CD14-positive monocyte (primary cell): ENCODE results near the gene KCNAB1. TPM values are rescaled to one million over a fixed set of nuclear protein-coding genes. Genes with fewer than 3 reads are reported as not detected.

ENCODE experiments used
- DNase-seq, 3 donors: peaks; one replicate each; pipeline ENCODE4 v3.0.0-alpha.2; 2011 to 2022
- H2AFZ ChIP-seq: 2 replicates; pipeline ENCODE4 v1.6.0; 2012; ENCODE audit warnings: mild to moderate bottlenecking, low read depth, low read length, inconsistent platforms; ENCODE audit not compliant: insufficient read depth, poor library complexity, severe bottlenecking
- H3K27ac ChIP-seq, 2 donors: 1 replicate in 1 of 2; 2 replicates in 1 of 2; pipeline ENCODE4 v1.5.1; 2012 to 2013; ENCODE audit warnings: low read length in 2 of 2, control low read depth in 1 of 2, inconsistent platforms in 1 of 2, low read depth in 1 of 2, mild to moderate bottlenecking in 1 of 2
- H3K27me3 ChIP-seq, 2 donors: one replicate each; pipeline versions ENCODE4 v1.6.0 to v1.6.1; 2011 to 2013; ENCODE audit warnings: low read length in 2 of 2; ENCODE audit not compliant: control insufficient read depth in 2 of 2, insufficient read depth in 2 of 2
- H3K36me3 ChIP-seq, 2 donors: replicated peaks in 1 of 2; 1 replicate in 1 of 2; 2 replicates in 1 of 2; pipeline versions ENCODE4 v1.5.1 to v1.6.1; 2012 to 2013; ENCODE audit warnings: low read length in 2 of 2, control low read depth in 1 of 2, inconsistent platforms in 1 of 2, mild to moderate bottlenecking in 1 of 2; ENCODE audit not compliant: insufficient read depth in 2 of 2, control insufficient read depth in 1 of 2
- H3K4me1 ChIP-seq, 2 donors: 1 replicate in 1 of 2; 2 replicates in 1 of 2; pipeline versions ENCODE4 v1.5.1 to v1.6.1; 2012 to 2013; ENCODE audit warnings: low read length in 2 of 2, control low read depth in 1 of 2, inconsistent platforms in 1 of 2, mild to moderate bottlenecking in 1 of 2, moderate library complexity in 1 of 2; ENCODE audit not compliant: insufficient read depth in 2 of 2, control insufficient read depth in 1 of 2
- H3K4me2 ChIP-seq: replicated peaks from 2 replicates; pipeline ENCODE3; 2012; ENCODE audit warnings: low read length, moderate library complexity, mild to moderate bottlenecking; ENCODE audit not compliant: poor library complexity, severe bottlenecking; ENCODE audit errors: extremely low read depth
- H3K4me3 ChIP-seq, 3 experiments: fragments of 200-600 bp in 1 of 3; sonication (generic) in 1 of 3; replicated peaks in 1 of 3; 1 replicate in 2 of 3; 2 replicates in 1 of 3; pipeline ENCODE4 v1.5.1; 2011 to 2013; ENCODE audit warnings: low read length in 3 of 3, mild to moderate bottlenecking in 3 of 3, control low read depth in 2 of 3, low read depth in 2 of 3, inconsistent platforms in 1 of 3, moderate library complexity in 1 of 3
- H3K79me2 ChIP-seq: 2 replicates; pipeline ENCODE4 v1.6.0; 2012; ENCODE audit warnings: mild to moderate bottlenecking, control low read depth, inconsistent platforms, low read length, moderate library complexity; ENCODE audit not compliant: insufficient read depth
- H3K9ac ChIP-seq: 2 replicates; pipeline ENCODE4 v1.6.0; 2017; ENCODE audit warnings: low read length, mild to moderate bottlenecking; ENCODE audit not compliant: insufficient read depth, poor library complexity, severe bottlenecking
- H3K9me3 ChIP-seq, 2 donors: replicated peaks in 1 of 2; 1 replicate in 1 of 2; 2 replicates in 1 of 2; pipeline versions ENCODE4 v1.5.1 to v1.6.1; 2012 to 2013; ENCODE audit warnings: low read length in 2 of 2, control low read depth in 1 of 2; ENCODE audit not compliant: control insufficient read depth in 1 of 2, insufficient read depth in 1 of 2
- H4K20me1 ChIP-seq: 2 replicates; pipeline ENCODE4 v1.6.0; 2012; ENCODE audit warnings: mild to moderate bottlenecking, low read length, control low read depth, moderate library complexity; ENCODE audit not compliant: insufficient read depth
- H3K27ac Mint-ChIP-seq, 7 donors: one replicate each; pipeline ENCODE4 v1.8.0; 2020; ENCODE audit warnings: mild to moderate bottlenecking in 7 of 7, mixed read lengths in 7 of 7, moderate library complexity in 6 of 7, inconsistent platforms in 2 of 7
- H3K27me3 Mint-ChIP-seq, 3 donors: one replicate each; pipeline ENCODE4 v1.8.0; 2021 to 2022; ENCODE audit warnings: low read depth in 3 of 3, mild to moderate bottlenecking in 3 of 3, mixed read lengths in 3 of 3, moderate library complexity in 3 of 3, inconsistent platforms in 1 of 3
- H3K36me3 Mint-ChIP-seq, 2 donors: one replicate each; pipeline ENCODE4 v1.8.0; 2020; ENCODE audit warnings: mixed read lengths in 2 of 2, inconsistent platforms in 1 of 2, mild to moderate bottlenecking in 1 of 2
- H3K4me1 Mint-ChIP-seq: one replicate; pipeline ENCODE4 v1.8.0; 2020; ENCODE audit warnings: mild to moderate bottlenecking, mixed read lengths
- H3K4me3 Mint-ChIP-seq, 2 donors: one replicate each; pipeline ENCODE4 v1.8.0; 2020; ENCODE audit warnings: mild to moderate bottlenecking in 2 of 2, mixed read lengths in 2 of 2, moderate library complexity in 1 of 2
- H3K9me3 Mint-ChIP-seq, 7 donors: one replicate each; pipeline ENCODE4 v1.8.0; 2020 to 2022; ENCODE audit warnings: mixed read lengths in 7 of 7, mild to moderate bottlenecking in 6 of 7, moderate library complexity in 6 of 7, inconsistent platforms in 2 of 7
- WGBS: methylation state at CpG from one replicate; pipeline ENCODE4 v1.1.5; 2013; ENCODE audit warnings: missing lambda C conversion rate; ENCODE audit not compliant: insufficient coverage; 5-methylcytosine and 5-hydroxymethylcytosine counted together
- intact Hi-C, 2 donors: fragments of 100-400 bp; cut with micrococcal nuclease; formaldehyde crosslinking; loops; one replicate each; pipeline versions ENCODE4 v1.15.0 to v1.15.1; 2023
- polyA plus RNA-seq, 3 donors: library from polyadenylated mRNA; depleted of rRNA in 1 of 3; unstranded in 2 of 3; stranded (reverse) in 1 of 3; fragments of 300-500 nt in 2 of 3; fragments of >200 nt in 1 of 3; fragmentation: Illumina TruSeq in 2 of 3; gene quantifications; 1 replicate in 2 of 3; 2 replicates in 1 of 3; pipeline ENCODE4 v1.2.3, GENCODE V29; 2012 to 2021
- TF ChIP-seq, protein P1 (sequence below): fragments of 200-600 bp; IDR thresholded peaks from one replicate; pipeline ENCODE4 v1.8.0; 2022; ENCODE audit warnings: antibody characterized with exemption, mild to moderate bottlenecking

KCNAB1 gene
- polyA plus RNA-seq, 3 donors: 0.08 to 0.14 TPM; not detected in 1

DNA sequence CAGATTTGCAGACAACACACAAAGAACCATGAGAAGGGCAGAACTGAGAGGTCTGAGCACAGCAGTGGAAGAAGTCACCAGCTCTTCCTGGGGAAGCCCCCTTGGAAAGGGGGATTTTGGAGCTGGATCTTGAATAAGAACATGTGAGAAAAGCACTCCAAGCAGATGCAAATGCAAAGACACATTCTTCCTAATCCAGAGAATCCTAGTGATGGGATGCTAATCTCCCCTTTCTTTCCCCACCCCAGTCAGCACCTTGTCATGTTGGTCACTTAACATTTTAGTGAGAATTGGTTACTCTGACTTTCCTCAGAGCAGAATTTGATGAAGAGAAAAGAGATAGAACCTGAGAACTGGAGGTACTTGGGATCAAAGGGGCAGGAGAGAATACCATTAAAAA, 286.0 kb downstream of the KCNAB1 start:
- H3K4me3 ChIP-seq: no peak overlapping the region
- Mint-ChIP-seq H3K27ac (no peak overlapping the region), H3K4me1 (no peaks in the 10 kb centered on the region), H3K27me3 (no peaks in the 10 kb centered on the region), H3K4me3 (no peak overlapping the region), H3K9me3 (peaks cover 0 to 3% (median 0%) of the 10 kb centered on the region in 7 donors), H3K36me3 (no peaks in the 10 kb centered on the region)
- H3K36me3 ChIP-seq: no peaks in the 10 kb centered on the region
- no peak overlapping the region for H3K4me2 ChIP-seq
- H3K9ac ChIP-seq: no peak overlapping the region
- no peak overlapping the region for H2AFZ ChIP-seq
- no peaks in the 10 kb centered on the region for H3K79me2 ChIP-seq
- DNase-seq: no peak
- no peaks in the 10 kb centered on the region for H4K20me1 ChIP-seq
- no peaks in the 10 kb centered on the region for H3K9me3 ChIP-seq
- H3K27me3 ChIP-seq: no peaks in the 10 kb centered on the region
- H3K27ac ChIP-seq: no peak overlapping the region
- no peaks in the 10 kb centered on the region for H3K4me1 ChIP-seq
- intact Hi-C loops: no loop called here
- TF ChIP-seq, protein P1, sequence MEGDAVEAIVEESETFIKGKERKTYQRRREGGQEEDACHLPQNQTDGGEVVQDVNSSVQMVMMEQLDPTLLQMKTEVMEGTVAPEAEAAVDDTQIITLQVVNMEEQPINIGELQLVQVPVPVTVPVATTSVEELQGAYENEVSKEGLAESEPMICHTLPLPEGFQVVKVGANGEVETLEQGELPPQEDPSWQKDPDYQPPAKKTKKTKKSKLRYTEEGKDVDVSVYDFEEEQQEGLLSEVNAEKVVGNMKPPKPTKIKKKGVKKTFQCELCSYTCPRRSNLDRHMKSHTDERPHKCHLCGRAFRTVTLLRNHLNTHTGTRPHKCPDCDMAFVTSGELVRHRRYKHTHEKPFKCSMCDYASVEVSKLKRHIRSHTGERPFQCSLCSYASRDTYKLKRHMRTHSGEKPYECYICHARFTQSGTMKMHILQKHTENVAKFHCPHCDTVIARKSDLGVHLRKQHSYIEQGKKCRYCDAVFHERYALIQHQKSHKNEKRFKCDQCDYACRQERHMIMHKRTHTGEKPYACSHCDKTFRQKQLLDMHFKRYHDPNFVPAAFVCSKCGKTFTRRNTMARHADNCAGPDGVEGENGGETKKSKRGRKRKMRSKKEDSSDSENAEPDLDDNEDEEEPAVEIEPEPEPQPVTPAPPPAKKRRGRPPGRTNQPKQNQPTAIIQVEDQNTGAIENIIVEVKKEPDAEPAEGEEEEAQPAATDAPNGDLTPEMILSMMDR: no peak

DNA sequence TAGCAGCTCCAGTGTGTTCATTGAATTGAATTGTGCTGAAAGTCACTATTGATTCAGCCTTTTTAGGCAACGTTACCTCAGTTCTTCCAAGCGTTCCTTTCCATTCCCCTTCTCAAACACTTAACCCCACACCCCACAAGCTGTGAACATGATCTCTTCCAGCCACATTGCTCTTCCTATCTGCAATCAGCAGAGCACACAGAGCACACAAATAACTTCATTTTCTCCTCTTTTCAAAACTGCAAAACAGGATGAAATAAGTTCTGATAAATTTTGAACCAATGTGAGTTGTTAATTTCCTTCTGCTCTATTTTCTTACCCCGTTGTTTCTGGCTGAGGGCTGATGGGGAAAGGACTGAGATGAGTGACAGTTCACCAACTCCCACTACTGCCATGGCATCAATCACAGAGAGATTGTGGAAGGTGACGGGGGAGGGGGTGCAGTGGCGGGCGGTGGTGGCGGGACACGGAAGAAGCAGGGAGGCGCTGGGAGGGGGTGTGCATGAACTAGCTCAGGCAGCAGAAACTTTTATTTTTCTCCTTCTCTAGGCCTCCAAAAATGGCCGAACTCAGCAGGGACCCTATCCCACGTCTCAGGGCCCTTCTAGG, 287.3 kb downstream of the KCNAB1 start:
- TF ChIP-seq, protein P1: no peak
- H3K36me3 ChIP-seq: no peaks in the 10 kb centered on the region
- no peaks in the 10 kb centered on the region for H3K79me2 ChIP-seq
- H3K4me3 ChIP-seq: no peak overlapping the region
- H3K27ac Mint-ChIP-seq: no peak overlapping the region
- DNase-seq: no peak
- peaks cover 0 to 3% (median 0%) of the 10 kb centered on the region in 7 donors for H3K9me3 Mint-ChIP-seq
- 90% methylated on average over 2 of the region's 11 CpGs for WGBS
- H3K27me3 ChIP-seq: no peaks in the 10 kb centered on the region
- no peaks in the 10 kb centered on the region for H4K20me1 ChIP-seq
- H2AFZ ChIP-seq: no peak overlapping the region
- no peaks in the 10 kb centered on the region for H3K9me3 ChIP-seq
- H3K27me3 Mint-ChIP-seq: peaks cover 0 to 5% (median 0%) of the 10 kb centered on the region in 3 donors
- intact Hi-C loops: no loop called here
- no peaks in the 10 kb centered on the region for H3K4me1 Mint-ChIP-seq
- no peak overlapping the region for H3K4me3 Mint-ChIP-seq
- H3K4me2 ChIP-seq: no peak overlapping the region
- H3K9ac ChIP-seq: no peak overlapping the region
- H3K36me3 Mint-ChIP-seq: no peaks in the 10 kb centered on the region
- H3K4me1 ChIP-seq: no peaks in the 10 kb centered on the region
- H3K27ac ChIP-seq: no peak overlapping the region
